Mesothelial cell of epicardium (in vitro differentiated cells): ENCODE measurements around the gene FRG2B. TPM values are rescaled to one million over a fixed set of nuclear protein-coding genes. Genes with fewer than 3 reads are reported as not detected.
"Not testable (repeated sequence)": the region's sequence is repeated elsewhere in the genome, so short reads cannot be mapped to it uniquely, and the experiment has no call there.

ENCODE experiments used
- DNase-seq, 2 experiments: peaks; one replicate each; pipeline ENCODE4 v3.0.0; 2021; ENCODE audit warnings: low spot score in 2 of 2; ENCODE audit not compliant: unreplicated experiment in 2 of 2
- H3K27ac Mint-ChIP-seq: 2 replicates; pipeline ENCODE4 v1.8.0; 2021; ENCODE audit warnings: mixed read lengths
- H3K27me3 Mint-ChIP-seq: 2 replicates; pipeline ENCODE4 v1.8.0; 2021; ENCODE audit warnings: low read depth, mixed read lengths
- H3K36me3 Mint-ChIP-seq: 2 replicates; pipeline ENCODE4 v1.8.0; 2021; ENCODE audit warnings: mixed read lengths
- H3K4me1 Mint-ChIP-seq: 2 replicates; pipeline ENCODE4 v1.8.0; 2021; ENCODE audit warnings: mixed read lengths
- H3K4me3 Mint-ChIP-seq: 2 replicates; pipeline ENCODE4 v1.8.0; 2021; ENCODE audit warnings: mild to moderate bottlenecking, moderate library complexity, mixed read lengths
- H3K9me3 Mint-ChIP-seq: 2 replicates; pipeline ENCODE4 v1.8.0; 2021; ENCODE audit warnings: mixed read lengths
- CTCF ChIP-seq: fragments of 200-600 bp; sonication (generic); IDR thresholded peaks from one replicate; pipeline ENCODE4 v1.5.0; 2021; ENCODE audit warnings: antibody characterized with exemption; ENCODE audit not compliant: unreplicated experiment
- total RNA-seq: library from RNA; stranded (reverse); gene quantifications from 3 replicates; pipeline ENCODE4 v1.2.1, GENCODE V29; 2021

FRG2B gene
- total RNA-seq, 1 donor from 2014 or later = not detected

DNA sequence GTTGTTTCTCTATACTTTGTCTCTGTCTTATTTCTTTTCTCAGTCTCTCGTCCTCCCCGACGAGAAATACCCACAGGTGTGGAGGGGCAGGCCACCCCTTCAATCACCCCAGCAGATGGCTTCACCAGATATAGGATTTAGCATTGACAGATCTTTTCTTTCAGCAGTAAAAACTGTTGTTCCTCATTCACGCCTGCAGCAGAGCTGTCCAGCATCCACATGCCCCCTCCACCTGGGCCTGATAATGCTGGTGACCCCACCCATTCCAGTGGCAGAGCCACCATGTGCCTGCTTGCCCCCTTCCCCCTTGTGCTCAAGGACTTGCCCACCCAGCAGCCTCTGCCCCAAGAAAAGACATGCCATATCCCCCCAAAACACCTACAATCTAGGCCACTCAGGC lies 15.5 kb downstream of the FRG2B start:
- Mint-ChIP-seq H3K27ac (no peak overlapping the region), H3K4me3 (no peak overlapping the region), H3K36me3 (peaks cover 7% of the 10 kb centered on the region), H3K4me1 (no peaks in the 10 kb centered on the region), H3K27me3 (no peaks in the 10 kb centered on the region), H3K9me3 (peaks cover 80% of the 10 kb centered on the region)
- no peak for TF ChIP-seq CTCF
- no peak for DNase-seq

- TF ChIP-seq CTCF = no peak
- H3K27me3 Mint-ChIP-seq = no peaks in the 10 kb centered on the region
- no peak overlapping the region for H3K4me3 Mint-ChIP-seq
- H3K9me3 Mint-ChIP-seq = peaks cover 77% of the 10 kb centered on the region
- no peak for DNase-seq
- H3K4me1 Mint-ChIP-seq = no peaks in the 10 kb centered on the region
- no peak overlapping the region for H3K27ac Mint-ChIP-seq
- H3K36me3 Mint-ChIP-seq = peaks cover 7% of the 10 kb centered on the region
These were observed 17.7 kb downstream of the FRG2B start for GRCh38 chr10:133608855-133609254.

DNA sequence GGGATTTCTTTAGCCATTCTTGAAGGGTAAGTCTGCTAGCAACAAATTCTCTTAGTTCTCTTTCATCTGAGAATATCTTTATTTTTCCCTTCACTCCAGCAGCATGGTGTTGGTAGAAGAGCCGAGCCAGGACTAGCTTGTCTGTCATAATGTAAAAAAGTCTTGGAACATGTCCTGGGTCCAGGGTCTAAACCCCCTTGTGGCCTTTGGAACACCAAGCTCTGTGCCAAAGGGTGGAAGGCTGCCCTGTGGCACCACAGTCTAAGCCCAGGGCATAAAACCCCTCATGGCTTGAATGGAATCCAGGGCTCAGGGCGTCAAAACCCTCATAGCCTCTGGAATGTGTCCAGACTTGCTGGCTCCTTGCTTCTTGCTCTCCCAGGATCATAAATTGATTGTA lies 23.2 kb downstream of the FRG2B start:
- H3K36me3 Mint-ChIP-seq, H3K4me1 Mint-ChIP-seq, H3K4me3 Mint-ChIP-seq, H3K27ac Mint-ChIP-seq, DNase-seq, H3K27me3 Mint-ChIP-seq: not testable (repeated sequence)
- peaks cover 80% of the 10 kb centered on the region for H3K9me3 Mint-ChIP-seq

GRCh38 chr10:133600657-133601056 lies 25.9 kb downstream of the FRG2B start:
- no peak for DNase-seq
- TF ChIP-seq CTCF = no peak
- Mint-ChIP-seq H3K36me3 (peaks cover 2% of the 10 kb centered on the region), H3K27me3 (no peaks in the 10 kb centered on the region), H3K27ac (no peak overlapping the region), H3K9me3 (peaks cover 84% of the 10 kb centered on the region), H3K4me1 (no peaks in the 10 kb centered on the region), H3K4me3 (no peak overlapping the region)

- peaks cover 85% of the 10 kb centered on the region for H3K9me3 Mint-ChIP-seq
These were observed 26.7 kb downstream of the FRG2B start for GRCh38 chr10:133599869-133600268.

DNA sequence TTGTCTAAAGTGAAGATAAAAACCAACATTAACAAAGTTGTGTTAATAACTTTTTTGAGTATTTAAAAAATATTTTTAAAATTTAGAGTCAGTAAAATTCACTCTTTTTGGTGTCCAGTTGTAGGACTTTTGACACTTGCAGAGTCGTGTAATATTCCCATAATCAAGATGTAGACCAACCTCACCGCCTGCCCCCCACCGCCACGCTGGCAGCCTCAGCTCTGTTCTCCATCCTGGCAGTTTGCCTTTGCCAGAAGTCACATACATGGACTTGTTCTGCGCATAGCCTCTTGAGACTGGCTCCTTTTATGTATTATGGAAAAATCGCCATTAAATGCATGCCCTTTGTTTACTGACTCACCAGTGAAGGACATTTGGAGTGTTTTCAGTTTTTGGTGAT lies 33.9 kb downstream of the FRG2B start:
- H3K27me3 Mint-ChIP-seq = no peaks in the 10 kb centered on the region
- H3K9me3 Mint-ChIP-seq = peaks cover 66% of the 10 kb centered on the region
- H3K27ac Mint-ChIP-seq = no peak overlapping the region
- H3K4me3 Mint-ChIP-seq = no peak overlapping the region
- peaks cover 4% of the 10 kb centered on the region for H3K36me3 Mint-ChIP-seq
- H3K4me1 Mint-ChIP-seq = no peaks in the 10 kb centered on the region
- TF ChIP-seq CTCF = no peak
- no peak for DNase-seq

More at GRCh38 chr10:133599869-133600268, 26.7 kb downstream of the FRG2B start:
- H3K36me3 Mint-ChIP-seq, H3K27ac Mint-ChIP-seq, H3K27me3 Mint-ChIP-seq, DNase-seq, H3K4me3 Mint-ChIP-seq, H3K4me1 Mint-ChIP-seq: not testable (repeated sequence)

- Mint-ChIP-seq H3K9me3 (peaks cover 62% of the 10 kb centered on the region), H3K4me1 (no peaks in the 10 kb centered on the region), H3K36me3 (peaks cover 2% of the 10 kb centered on the region), H3K27ac (no peak overlapping the region), H3K4me3 (no peak overlapping the region), H3K27me3 (no peaks in the 10 kb centered on the region)
- no peak for TF ChIP-seq CTCF
- no peak for DNase-seq
These were observed 35.6 kb downstream of the FRG2B start for GRCh38 chr10:133590970-133591359.
